Activated T-cell treated with anti-CD3 and anti-CD28 coated beads, Interleukin-2, amount 50 U/mL, for 4 hours (primary cell): ENCODE data around the gene CASP3. TPM values are rescaled to one million over a fixed set of nuclear protein-coding genes. Genes with fewer than 3 reads are reported as not detected.
"Not testable (repeated sequence)": the region's sequence is repeated elsewhere in the genome, so short reads cannot be mapped to it uniquely, and the experiment has no call there.

Experiments used
- ATAC-seq, 2 donors: fragments of 200-7000 bp; cut with Tn5 transposase; one replicate each; pipeline ENCODE4 v1.10.0; 2021
- DNase-seq: peaks from one replicate; pipeline ENCODE4 v3.0.0-alpha.2; 2020
- H3K27me3 Mint-ChIP-seq: one replicate; pipeline ENCODE4 v1.8.0; 2021; ENCODE audit warnings: low read depth, mixed read lengths
- H3K36me3 Mint-ChIP-seq: one replicate; pipeline ENCODE4 v1.8.0; 2022; ENCODE audit warnings: mixed read lengths; ENCODE audit not compliant: insufficient read depth
- H3K4me1 Mint-ChIP-seq: one replicate; pipeline ENCODE4 v1.8.0; 2021; ENCODE audit warnings: low read depth, mixed read lengths
- H3K4me3 Mint-ChIP-seq: one replicate; pipeline ENCODE4 v1.8.0; 2021; ENCODE audit warnings: mild to moderate bottlenecking, moderate library complexity, mixed read lengths
- H3K9me3 Mint-ChIP-seq: one replicate; pipeline ENCODE4 v1.8.0; 2021; ENCODE audit warnings: mixed read lengths
- total RNA-seq, 3 donors: library from RNA; stranded (reverse); gene quantifications; one replicate each; pipeline ENCODE4 v1.2.1, GENCODE V29; 2021

The CASP3 gene
- total RNA-seq, 3 donors from 2014 or later, result 38.0 to 39.5 (median 38.6) TPM

- no peaks in the 10 kb centered on the region for H3K27me3 Mint-ChIP-seq
- DNase-seq, result no peak
- H3K4me1 Mint-ChIP-seq, result peaks cover 11% of the 10 kb centered on the region
- H3K9me3 Mint-ChIP-seq, result no peaks in the 10 kb centered on the region
- peaks cover 18% of the 10 kb centered on the region for H3K36me3 Mint-ChIP-seq
- no peak for ATAC-seq
- no peak overlapping the region for H3K4me3 Mint-ChIP-seq
Measured at GRCh38 chr4:184674011-184674410, 24.8 kb upstream of the CASP3 start.

DNA sequence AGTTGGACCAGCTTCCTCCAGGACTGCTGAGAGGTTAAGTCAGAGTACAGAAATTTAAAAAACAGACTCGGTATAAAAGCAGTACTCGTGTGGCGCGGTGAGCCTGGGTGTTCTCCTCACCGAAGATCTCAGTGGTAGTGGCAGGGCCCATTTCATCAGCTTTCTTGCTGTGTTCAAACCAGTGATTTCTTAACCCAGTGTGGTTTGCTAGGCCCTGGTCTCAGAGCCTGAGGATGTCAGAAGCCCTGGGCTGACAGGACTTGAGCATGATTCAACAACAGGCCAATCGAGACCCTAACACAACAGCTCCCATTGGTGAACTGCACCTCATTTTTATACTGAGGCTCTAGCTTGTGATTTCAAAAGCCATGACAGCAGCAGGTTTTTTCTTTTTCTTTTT, 23.5 kb upstream of the CASP3 start:
- no peak overlapping the region for H3K4me3 Mint-ChIP-seq
- no peaks in the 10 kb centered on the region for H3K9me3 Mint-ChIP-seq
- DNase-seq, result no peak
- peaks cover 26% of the 10 kb centered on the region for H3K36me3 Mint-ChIP-seq
- no peaks in the 10 kb centered on the region for H3K27me3 Mint-ChIP-seq
- H3K4me1 Mint-ChIP-seq, result peaks cover 23% of the 10 kb centered on the region
- ATAC-seq, result no peak

- H3K27me3 Mint-ChIP-seq, result no peaks in the 10 kb centered on the region
- no peak for ATAC-seq
- no peak overlapping the region for H3K4me3 Mint-ChIP-seq
- peaks cover 24% of the 10 kb centered on the region for H3K4me1 Mint-ChIP-seq
- no peak for DNase-seq
- H3K36me3 Mint-ChIP-seq, result peaks cover 28% of the 10 kb centered on the region
- no peaks in the 10 kb centered on the region for H3K9me3 Mint-ChIP-seq
Measured at GRCh38 chr4:184671101-184671500, 21.9 kb upstream of the CASP3 start.

- Mint-ChIP-seq H3K4me3 (no peak overlapping the region), H3K9me3 (no peaks in the 10 kb centered on the region), H3K36me3 (peaks cover 26% of the 10 kb centered on the region)
Measured at GRCh38 chr4:184669251-184669650, 20.0 kb upstream of the CASP3 start.

DNA sequence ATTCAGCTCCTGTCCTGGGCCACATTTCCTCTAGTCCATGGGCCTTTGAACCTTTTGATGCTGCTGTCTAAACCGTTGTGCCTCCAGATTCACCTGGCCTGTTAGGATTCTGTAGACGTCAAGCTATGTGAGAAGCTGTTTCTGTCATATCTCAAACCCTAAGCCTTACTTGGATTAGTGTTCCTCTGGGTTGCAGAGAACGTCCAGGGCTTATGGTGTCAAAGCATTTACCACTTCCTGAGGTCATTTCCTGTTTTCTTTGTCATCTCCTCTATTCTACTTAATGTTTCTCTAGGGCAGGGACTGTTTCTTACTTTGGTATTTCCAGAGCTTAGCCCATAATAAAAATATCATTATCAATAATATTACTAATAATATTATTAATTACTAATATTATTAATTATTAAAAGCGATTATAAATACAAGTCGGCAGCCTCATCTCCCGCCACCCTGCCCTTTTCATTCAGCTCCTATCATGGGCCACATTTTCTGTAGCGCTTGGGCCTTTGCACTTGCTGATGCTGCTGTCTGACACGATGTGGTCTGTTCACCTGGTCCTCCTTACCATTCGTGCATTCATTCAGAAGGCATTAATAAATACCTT, 19.4 kb upstream of the CASP3 start:
- Mint-ChIP-seq H3K4me1 (peaks cover 23% of the 10 kb centered on the region), H3K27me3 (no peaks in the 10 kb centered on the region), H3K36me3 (peaks cover 26% of the 10 kb centered on the region), H3K9me3 (no peaks in the 10 kb centered on the region), H3K4me3 (no peak overlapping the region)
- ATAC-seq (peak in 1 of 2 donors; percentile 52), DNase-seq (no peak)

More at GRCh38 chr4:184669251-184669650, 20.0 kb upstream of the CASP3 start:
- Mint-ChIP-seq H3K4me1 (peaks cover 24% of the 10 kb centered on the region), H3K27me3 (no peaks in the 10 kb centered on the region)
- DNase-seq (no peak), ATAC-seq (no peak)

GRCh38 chr4:184668096-184668495, 18.8 kb upstream of the CASP3 start:
- ATAC-seq (peak in 1 of 2 donors; percentile 18), DNase-seq (no peak)
- Mint-ChIP-seq H3K4me3 (no peak overlapping the region), H3K27me3 (no peaks in the 10 kb centered on the region), H3K9me3 (no peaks in the 10 kb centered on the region), H3K36me3 (peaks cover 26% of the 10 kb centered on the region), H3K4me1 (peaks cover 23% of the 10 kb centered on the region)

DNA sequence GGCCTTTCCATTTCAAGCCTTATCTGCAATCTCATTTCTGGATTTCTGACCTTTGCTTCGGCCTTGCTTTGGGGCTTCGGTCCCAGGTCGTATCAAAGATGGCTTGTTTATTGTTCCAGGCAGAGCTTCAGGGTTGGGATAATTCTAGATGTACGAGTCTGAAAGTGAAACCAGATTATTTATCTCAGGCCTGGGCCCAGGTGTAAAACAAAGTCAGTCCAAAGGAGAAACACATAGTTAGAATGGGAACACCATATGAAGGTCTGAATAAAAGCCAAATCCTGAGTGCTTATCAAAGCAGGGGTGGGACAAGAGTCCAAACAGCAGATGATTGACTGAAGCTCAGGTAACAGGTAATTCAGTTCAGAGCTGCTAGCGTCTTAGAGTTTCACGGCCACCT, 17.4 kb upstream of the CASP3 start:
- DNase-seq (no peak), ATAC-seq (no peak)
- Mint-ChIP-seq H3K27me3 (no peaks in the 10 kb centered on the region), H3K36me3 (peaks cover 17% of the 10 kb centered on the region), H3K4me1 (peaks cover 23% of the 10 kb centered on the region), H3K4me3 (no peak overlapping the region), H3K9me3 (no peaks in the 10 kb centered on the region)

DNA sequence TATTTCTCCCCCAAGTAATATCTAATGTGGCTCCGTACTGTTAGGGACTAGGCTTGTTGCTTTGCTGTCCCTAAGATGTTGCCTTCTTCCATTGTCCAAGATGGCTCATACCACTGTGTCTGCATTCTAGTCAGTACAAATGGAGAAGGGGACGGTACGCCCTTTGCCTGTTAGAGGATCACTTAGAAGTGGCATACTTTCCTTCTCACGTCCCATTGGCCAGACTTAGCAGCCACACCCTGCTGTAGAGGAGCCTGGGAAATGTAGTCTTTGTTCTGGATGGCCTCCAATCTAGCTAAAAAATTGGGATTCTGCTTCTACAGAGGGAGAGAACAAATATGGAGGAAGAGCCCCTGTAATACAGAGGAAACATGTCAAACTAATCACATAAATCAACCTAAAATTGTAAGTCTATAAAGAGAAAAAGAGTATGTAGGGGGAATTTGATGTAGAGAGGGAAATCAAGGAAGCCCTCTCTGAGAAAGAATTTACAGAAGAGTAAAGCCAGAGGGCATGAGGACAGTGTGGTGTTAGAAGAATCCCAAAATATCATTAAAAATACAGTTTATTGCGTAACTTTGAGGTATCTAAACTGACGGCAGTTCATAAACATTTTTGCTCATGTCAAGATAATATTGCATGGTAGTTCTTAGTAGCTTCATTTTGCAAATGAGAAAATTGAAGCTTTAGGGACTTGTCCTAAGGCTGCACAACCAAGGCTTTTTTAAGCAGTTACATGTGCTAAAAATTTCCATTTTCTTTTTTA, 15.4 kb upstream of the CASP3 start:
- Mint-ChIP-seq H3K27me3 (no peaks in the 10 kb centered on the region), H3K4me1 (peaks cover 20% of the 10 kb centered on the region), H3K4me3 (no peak overlapping the region), H3K36me3 (peaks cover 15% of the 10 kb centered on the region), H3K9me3 (no peaks in the 10 kb centered on the region)
- ATAC-seq (peak; percentile 41 to 55), DNase-seq (no peak)

GRCh38 chr4:184662236-184662635, 13.0 kb upstream of the CASP3 start:
- Mint-ChIP-seq H3K4me1 (peaks cover 1% of the 10 kb centered on the region), H3K9me3 (no peaks in the 10 kb centered on the region), H3K4me3 (no peak overlapping the region), H3K36me3 (peaks cover 5% of the 10 kb centered on the region), H3K27me3 (no peaks in the 10 kb centered on the region)
- ATAC-seq, result no peak
- DNase-seq, result no peak

GRCh38 chr4:184660978-184661377, 11.7 kb upstream of the CASP3 start:
- Mint-ChIP-seq H3K27me3 (no peaks in the 10 kb centered on the region), H3K9me3 (no peaks in the 10 kb centered on the region), H3K36me3 (peaks cover 7% of the 10 kb centered on the region), H3K4me1 (peaks cover 1% of the 10 kb centered on the region), H3K4me3 (no peak overlapping the region)
- DNase-seq, result no peak
- ATAC-seq, result no peak

- H3K9me3 Mint-ChIP-seq, H3K36me3 Mint-ChIP-seq, H3K4me3 Mint-ChIP-seq, H3K4me1 Mint-ChIP-seq, ATAC-seq, H3K27me3 Mint-ChIP-seq, DNase-seq: not testable (repeated sequence)
Measured at GRCh38 chr4:184657820-184658219, 8.6 kb upstream of the CASP3 start.

DNA sequence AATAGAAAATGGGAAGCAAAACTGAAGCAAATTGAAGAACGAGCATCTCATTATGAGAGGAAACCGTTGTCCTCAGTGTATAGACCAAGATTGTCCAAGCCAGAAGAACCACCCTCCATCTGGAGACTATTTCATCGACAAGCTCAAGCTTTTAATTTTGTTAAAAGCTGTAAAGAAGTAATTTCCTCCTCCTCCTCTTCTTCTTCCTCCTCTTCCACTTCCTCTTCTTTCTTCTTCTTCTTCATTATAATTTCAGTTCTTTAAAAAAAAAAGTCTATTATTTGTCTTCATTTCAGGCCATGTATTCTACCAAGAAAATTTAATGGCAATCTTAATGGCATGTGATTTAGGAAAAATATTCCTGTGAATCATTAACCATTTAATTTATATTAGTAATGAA, 7.9 kb upstream of the CASP3 start:
- no peaks in the 10 kb centered on the region for H3K27me3 Mint-ChIP-seq
- ATAC-seq (no peak), DNase-seq (no peak)
- H3K9me3 Mint-ChIP-seq, result no peaks in the 10 kb centered on the region
- peaks cover 4% of the 10 kb centered on the region for H3K36me3 Mint-ChIP-seq
- no peak overlapping the region for H3K4me3 Mint-ChIP-seq
- H3K4me1 Mint-ChIP-seq, result no peaks in the 10 kb centered on the region

DNA sequence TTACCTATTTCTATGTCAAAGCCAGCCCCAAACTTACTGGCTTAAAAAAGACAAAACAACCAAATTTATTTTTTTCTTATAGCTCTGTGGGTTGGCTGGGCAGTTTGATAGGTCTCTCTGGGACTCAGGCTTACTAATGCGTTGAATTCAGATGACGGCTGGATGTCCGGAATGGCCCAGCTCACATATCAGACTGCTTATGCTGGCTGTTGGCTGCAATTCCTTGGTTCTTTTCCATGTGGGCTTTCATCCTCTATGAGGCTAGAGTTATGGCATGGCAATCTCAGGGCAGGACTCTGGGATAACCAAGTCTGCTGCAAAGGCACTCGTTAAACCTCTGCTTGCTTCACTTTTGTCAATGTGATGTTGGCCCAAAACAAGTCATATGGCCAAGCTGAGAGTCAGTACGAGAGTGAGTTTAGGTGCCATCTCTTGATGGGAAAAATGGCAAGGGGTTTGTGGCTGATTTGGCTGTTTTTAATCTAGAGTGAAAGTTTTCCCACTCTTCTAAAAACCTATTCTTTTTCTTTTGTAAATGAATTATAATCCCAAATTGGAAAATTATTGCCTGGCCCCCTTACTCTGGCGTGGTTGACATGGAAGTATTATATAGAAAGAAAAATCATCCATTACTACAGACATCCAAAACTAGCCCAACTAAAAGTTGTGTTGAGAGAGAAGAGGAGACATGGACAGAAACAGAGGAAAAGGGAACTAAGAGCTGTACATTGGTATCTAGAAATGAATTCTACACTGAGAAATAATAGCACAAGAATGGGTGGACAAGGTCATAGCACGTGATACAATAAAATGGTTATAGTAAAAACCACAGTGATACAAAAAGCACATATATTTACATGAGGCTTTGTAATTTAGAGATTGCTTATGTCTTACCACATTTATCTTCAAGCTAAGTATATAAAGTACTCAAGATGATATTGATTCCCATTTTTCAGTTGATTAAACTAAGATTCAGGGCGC, 6.9 kb upstream of the CASP3 start:
- ATAC-seq (no peak), DNase-seq (no peak)
- H3K27me3 Mint-ChIP-seq, result no peaks in the 10 kb centered on the region
- no peaks in the 10 kb centered on the region for H3K4me1 Mint-ChIP-seq
- no peaks in the 10 kb centered on the region for H3K9me3 Mint-ChIP-seq
- no peak overlapping the region for H3K4me3 Mint-ChIP-seq
- peaks cover 4% of the 10 kb centered on the region for H3K36me3 Mint-ChIP-seq

- DNase-seq, result no peak
- no peak for ATAC-seq
- no peaks in the 10 kb centered on the region for H3K27me3 Mint-ChIP-seq
- H3K36me3 Mint-ChIP-seq, result peaks cover 4% of the 10 kb centered on the region
- H3K9me3 Mint-ChIP-seq, result no peaks in the 10 kb centered on the region
- no peak overlapping the region for H3K4me3 Mint-ChIP-seq
- peaks cover 10% of the 10 kb centered on the region for H3K4me1 Mint-ChIP-seq
Measured at GRCh38 chr4:184653650-184654049, 4.4 kb upstream of the CASP3 start.
